ENCODE data around the gene KCNQ1.

DNA sequence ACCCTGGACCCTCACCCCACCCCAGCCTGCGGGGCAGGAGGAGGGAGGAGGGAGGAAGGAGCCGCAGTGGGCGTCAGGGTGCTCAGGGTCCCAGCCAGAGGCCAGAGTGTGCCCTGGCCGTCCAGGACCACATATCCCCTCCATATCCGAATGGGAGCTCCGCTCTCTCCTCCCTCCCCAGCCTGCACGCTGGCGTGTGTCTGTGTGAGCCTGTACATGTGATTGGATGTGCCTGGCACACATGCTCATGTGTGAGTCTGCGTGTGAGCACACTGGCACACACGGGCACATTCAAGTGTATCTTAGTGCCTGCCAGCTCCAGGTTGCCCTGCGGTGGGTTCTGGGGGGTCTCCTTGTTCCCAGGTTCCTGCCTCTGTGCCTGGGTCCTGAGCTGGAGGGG, 36.1 kb upstream of the KCNQ1 start:
- TF ChIP-seq SPI1 (IDR thresholded peaks at IDR 0.05; ENCODE audit: low read depth, low read length) (no peak), POLR2A (IDR thresholded peaks at IDR 0.05; ENCODE audit: low read depth, low read length) (no peak), POLR2AphosphoS5 (IDR thresholded peaks at IDR 0.05; ENCODE audit: low read depth, low read length) (no peak), TAF1 (IDR thresholded peaks at IDR 0.05; ENCODE audit: low read depth, low read length) (no peak)

Measured in GM12891 (cell line).